ENCODE measurements around the gene SERINC3.
"Not testable (repeated sequence)": the region's sequence is repeated elsewhere in the genome, so short reads cannot be mapped to it uniquely, and the experiment has no call there.

SERINC3 gene

GRCh38 chr20:44489931-44490330 lies 31.9 kb downstream of the SERINC3 start:
- DNase-seq: no peak

DNA sequence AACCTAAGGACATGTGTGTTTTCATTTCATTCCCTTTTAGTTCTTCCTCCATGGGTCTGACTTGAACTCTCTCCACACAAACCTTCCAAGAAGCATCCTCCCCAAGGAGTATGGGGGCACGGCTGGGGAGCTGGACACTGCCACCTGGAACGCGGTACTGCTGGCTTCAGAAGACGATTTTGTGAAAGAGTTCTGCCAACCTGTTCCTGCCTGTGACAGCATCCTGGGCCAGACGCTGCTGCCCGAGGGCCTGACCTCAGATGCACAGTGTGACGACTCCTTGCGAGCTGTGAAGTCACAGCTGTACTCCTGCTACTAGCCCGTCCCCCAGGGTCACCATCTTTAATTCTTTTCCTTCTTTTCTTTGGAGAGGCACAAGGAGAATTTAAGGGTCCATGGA lies 32.6 kb downstream of the SERINC3 start:
- DNase-seq: no peak

DNA sequence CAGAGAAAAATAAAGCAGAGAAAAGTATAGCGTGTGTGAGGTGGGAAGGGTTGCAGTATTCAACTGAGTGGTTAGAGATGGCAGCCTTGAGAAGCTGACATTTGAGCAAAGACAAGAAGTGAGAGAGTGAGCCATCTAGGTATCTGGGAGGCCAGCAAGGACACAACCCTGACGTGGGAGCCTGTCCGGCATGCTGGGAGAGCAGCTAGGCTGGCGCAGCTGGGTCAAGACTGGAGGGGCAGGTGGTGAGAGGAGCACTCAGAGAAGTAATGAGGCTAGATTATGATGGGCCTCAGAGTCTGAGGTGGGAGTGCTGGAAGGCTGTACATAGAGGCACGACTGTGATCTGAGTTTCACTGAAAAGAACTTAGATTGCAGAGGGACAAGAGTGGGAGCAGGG lies 33.3 kb downstream of the SERINC3 start:
- DNase-seq: no peak

GRCh38 chr20:44485830-44486198 lies 36.1 kb downstream of the SERINC3 start:
- DNase-seq: no peak

DNA sequence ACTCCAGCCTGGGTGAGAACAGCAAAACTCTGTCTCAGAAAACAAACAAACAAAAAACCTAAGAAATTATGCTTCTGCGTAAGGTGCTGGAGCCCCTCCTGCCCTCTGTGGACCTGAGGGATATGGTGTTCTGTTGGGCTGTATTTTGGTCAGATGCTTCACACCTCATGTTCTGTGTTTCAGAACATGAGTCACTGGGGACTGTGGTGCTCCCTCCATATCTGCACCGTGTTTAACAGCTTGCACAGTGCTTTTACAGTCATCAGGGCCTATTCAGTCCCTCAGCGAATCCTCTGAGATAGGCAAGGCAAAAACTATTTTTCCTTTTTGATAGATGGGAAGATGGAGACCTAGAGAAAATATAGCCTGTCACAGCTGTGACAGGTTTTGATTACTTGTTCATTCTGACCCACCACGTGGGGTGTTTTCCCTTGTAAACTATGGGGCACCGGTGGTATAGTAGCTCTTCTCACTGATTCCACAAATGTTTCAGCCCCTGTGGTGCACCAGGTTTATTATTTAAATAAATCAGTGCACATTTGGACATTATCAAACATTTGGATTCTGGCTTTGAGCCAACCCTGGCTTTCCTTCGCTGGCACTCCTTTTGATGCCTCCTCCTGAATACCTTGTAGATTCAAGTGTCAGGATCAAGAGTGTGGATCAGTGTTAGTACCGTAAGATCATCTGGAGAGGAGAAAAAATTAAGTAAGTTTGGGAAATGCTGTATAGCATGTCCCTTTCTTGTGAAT lies 36.6 kb downstream of the SERINC3 start:
- no peak for DNase-seq

DNA sequence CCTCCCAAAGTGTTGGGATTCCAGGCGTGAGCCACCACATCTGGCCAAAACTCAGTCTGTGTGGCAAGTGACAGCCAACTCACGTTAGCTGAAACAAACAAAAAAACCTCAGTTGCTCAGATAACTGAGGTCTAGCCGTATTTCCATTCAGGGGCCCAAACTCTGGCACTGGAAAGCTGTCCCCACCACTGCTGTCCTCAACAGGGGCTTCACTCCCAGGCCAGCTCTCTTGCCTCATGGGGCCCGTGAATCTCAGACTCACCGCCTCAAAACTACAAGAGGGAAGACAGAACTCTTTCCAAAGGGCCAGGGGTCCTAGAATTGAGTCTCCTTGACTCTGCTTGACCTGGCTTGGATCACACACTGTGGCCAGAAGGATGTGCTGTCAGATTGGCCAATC lies 38.8 kb downstream of the SERINC3 start:
- DNase-seq: no peak

- DNase-seq: no peak
Measured at GRCh38 chr20:44481719-44482416, 40.0 kb downstream of the SERINC3 start.

- DNase-seq: no peak
Measured at GRCh38 chr20:44480097-44480496, 41.8 kb downstream of the SERINC3 start.

DNA sequence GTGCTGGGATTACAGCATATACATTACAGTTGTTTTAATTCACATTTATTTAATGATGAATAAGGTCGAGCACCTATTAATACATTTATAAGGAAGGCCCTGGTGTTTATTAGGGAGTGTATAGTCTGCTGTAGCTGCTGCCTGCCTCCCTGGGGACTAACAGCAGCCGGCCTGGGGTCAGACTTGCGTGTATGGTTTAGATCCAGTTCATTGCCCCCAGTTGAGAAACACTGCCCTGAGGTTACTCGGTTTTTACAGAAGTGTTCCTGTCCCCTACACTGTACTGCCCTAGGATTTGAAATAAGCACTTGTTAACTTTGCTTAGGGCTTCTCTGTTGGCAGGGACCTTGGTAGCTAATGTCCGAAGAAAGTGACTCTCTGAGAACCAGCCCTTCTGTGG lies 42.2 kb downstream of the SERINC3 start:
- no peak for DNase-seq

DNA sequence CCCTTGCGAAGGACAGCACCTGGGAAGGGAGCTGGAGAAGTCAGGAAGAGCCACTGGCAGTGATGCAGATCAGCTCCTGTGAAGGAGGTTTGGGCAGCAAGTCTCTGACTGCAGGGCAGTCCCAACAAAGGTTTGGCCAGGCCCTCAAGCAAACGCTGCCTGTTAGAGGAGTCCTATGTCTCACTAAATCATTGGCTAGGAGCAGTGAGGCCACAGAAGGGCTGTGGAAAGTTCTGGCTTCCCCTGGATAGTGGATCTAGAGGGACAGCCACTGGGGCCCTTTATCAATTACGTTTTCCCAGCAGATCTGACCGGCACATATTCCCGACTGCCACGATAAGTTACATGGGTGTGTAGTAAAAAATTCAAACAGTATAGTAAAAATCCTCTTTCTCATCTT lies 43.7 kb downstream of the SERINC3 start:
- DNase-seq: no peak

GRCh38 chr20:44477151-44477550 lies 44.7 kb downstream of the SERINC3 start:
- DNase-seq: no peak

DNA sequence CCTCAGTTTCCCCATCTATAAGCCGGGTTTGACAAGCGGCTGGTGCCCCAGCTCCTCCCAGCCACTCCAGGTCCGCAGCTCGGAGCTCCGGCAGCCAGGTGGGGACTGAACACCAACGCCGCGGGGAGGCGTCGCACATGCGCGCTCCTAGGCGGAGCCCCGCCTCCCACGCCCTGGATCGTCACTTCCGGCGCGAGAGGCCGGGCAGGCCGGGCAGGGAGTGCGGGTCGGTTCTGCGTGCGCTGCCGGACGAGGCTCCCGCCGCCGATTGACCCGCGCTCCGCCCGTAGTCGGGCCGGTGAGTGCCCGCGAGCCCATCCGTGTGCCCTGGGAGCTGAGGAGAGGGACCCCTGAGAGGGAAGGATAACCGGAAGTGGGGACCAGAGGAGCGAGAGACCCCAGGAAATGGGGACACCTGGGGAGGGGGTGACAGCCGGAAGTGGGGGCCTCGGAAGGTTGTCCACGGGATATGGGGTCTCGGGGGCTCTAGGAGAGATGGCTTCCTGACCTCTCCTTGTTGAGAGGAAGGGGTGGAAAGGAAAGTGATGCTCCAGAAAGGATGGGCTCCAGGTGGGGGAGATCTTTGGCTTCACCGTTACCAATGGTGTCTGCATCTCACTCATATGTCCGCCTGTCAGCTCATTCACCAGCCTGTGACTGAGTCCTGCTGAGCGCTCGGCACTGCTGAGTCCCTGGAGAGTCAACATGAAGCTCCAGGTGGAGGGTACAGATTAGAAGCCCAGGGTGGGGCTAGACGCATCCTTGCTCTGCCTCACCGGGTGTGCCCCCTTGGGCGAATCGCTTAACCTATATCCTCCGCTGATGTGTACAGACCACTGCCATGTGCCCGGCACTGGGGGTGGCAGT lies 45.9 kb downstream of the SERINC3 start, which contains the start of gene TTPAL:
TTPAL (plus strand) TSS at position 181 of the 867 bp plus-strand sequence. CDS start 4,126 bp downstream, outside the sequence.
- peak; percentile 84 for DNase-seq

GRCh38 chr20:44475372-44475693 lies 46.5 kb downstream of the SERINC3 start:
- no peak for DNase-seq

GRCh38 chr20:44472283-44472682 lies 49.6 kb downstream of the SERINC3 start:
- not testable (repeated sequence) for DNase-seq

DNA sequence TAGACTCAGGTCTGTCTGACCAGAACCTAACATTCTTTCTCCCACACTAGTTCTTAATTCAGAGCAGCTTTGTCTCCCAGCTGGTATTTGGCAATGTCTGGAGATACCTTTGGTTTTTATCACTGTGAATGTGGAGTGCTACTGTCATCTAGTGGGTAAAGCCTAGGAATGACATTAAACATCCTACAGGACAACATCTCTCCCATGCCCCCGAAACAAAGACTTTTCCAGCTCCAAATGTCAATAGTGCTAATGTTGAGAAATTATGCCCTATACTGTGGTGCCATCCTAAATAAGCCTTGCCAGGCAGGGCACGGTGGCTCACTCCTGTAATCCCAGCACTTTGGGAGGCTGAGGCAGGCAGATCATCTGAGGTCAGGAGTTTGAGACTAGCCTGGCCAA lies 50.4 kb downstream of the SERINC3 start:
- no peak for DNase-seq

DNA sequence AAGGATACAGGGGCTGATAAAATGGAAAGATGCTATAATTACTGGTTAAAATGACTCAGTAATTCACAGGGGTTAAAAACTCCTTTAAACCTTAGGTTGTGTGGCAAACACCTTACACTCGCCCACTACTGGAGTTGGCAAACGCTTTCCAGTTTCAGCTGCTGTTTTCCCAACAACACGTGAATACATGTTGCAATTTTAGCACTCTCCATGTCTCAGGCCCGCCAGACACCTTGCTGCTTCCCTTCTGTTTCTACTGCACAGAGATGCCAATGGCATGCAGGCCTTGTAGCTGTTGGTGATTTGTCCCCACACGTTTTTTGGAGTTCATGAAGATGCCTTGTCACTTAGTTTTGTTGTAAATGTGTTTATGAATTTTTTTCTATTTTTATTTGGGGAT lies 51.5 kb downstream of the SERINC3 start:
- DNase-seq: no peak

DNA sequence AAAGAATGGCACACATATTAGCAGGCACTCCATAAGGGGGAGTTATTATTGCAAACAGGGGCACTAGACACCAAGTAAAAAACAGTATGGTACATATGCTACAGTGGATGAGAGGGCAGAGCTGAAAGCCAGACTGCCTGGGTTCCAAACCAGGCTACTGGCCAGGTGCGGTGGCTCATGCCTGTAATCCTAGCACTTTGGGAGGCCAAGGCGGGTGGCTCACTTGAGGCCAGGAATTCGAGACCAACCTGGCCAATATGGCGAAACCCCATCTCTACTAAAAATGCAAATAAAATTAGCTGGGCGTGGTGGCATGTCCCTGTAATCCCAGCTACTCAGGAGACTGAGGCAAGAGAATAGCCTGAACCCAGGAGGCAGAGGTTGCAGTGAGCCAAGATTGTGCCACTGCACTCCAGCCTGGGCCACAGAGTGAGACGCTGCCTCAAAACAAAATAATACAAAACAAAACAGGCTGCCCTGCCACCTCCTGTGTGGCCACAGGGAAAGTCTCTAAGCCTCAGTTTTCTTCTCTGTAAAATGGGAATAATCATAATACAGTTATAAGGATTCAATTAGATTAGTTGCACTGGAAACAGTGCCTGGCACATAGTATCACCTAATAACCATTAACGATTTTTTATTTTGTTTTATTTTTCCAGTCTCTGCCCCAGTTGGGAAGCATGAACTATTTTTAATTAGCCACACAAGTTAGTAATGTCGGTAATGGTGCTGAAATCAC lies 53.7 kb downstream of the SERINC3 start:
- DNase-seq: no peak

GRCh38 chr20:44467289-44467883 lies 54.5 kb downstream of the SERINC3 start:
- DNase-seq: no peak

GRCh38 chr20:44465001-44465560 lies 56.8 kb downstream of the SERINC3 start:
- DNase-seq: no peak

DNA sequence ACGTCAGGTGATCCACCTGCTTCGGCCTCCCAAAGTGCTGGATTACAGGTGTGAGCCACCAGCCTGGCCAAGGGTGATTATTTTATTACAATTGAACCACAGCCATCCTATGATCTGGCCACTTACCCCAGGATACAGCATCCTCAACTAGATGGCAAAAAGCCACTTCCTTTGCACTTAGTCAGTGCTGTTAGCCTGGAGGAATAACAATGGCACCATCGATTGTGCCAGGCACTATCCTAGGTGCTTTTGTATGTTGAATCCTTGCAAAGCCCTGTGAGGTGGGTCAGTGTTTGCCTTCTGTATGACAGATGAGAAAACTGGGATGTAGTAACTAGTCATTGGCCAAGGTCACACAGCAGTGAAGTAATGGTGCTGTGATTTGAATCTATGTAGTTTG lies 57.4 kb downstream of the SERINC3 start:
- no peak for DNase-seq

DNA sequence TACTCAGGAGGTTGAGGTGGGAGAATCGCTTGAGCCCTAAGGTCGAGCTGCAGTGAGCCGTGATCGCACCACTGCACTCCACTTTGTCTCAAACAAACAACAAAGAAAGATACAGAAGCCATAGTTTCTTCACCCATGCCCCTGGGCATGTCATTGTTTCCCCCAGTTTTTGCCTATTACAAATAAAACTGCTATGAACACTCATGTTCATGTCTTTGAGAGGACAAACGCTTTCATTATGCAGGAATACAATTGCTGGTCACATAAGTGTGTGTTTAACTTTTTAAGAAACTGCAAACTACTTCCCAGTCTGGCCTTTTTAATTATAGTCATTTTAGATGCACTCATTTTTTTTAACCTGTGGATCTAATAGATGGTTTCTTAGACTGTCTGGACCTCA lies 58.4 kb downstream of the SERINC3 start:
- no peak for DNase-seq

DNA sequence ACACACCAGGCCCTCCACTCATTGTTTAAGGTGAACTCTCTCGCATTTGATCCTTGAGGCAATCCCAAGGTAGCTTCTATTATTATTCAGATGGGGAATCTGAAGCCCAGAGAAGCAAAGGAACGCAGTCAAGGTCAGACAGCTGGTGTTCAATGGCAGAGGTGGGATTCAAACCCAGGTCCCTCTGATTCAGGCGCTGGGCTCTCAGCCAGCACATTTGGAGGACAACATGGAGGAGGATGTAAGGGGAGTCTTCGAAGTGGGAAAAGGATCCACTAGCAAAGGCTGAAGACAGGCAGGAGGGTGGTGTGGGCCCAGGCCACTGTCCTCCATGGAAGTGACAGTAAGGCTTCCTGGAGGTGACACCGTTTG lies 60.1 kb downstream of the SERINC3 start:
- no peak for DNase-seq
